Neuronal stem cell (in vitro differentiated cells): ENCODE measurements around the gene S100A9.

Experiments used
- DNase-seq: peaks from one replicate; pipeline ENCODE4 v3.0.0-alpha.2; 2013; ENCODE audit warnings: low spot score
- H2AFZ ChIP-seq: one replicate; pipeline ENCODE4 v1.6.1; 2013; ENCODE audit warnings: mild to moderate bottlenecking, low read length, inconsistent platforms
- H2AK5ac ChIP-seq: 2 replicates; pipeline ENCODE4 v1.6.1; 2013; ENCODE audit warnings: low read depth, mild to moderate bottlenecking, inconsistent platforms, low read length, moderate library complexity, mixed read lengths
- H2BK120ac ChIP-seq: 2 replicates; pipeline ENCODE4 v1.6.1; 2013; ENCODE audit warnings: low read depth, mild to moderate bottlenecking, inconsistent platforms, low read length, moderate library complexity, mixed read lengths
- H2BK12ac ChIP-seq: one replicate; pipeline ENCODE4 v1.6.1; 2013; ENCODE audit warnings: low read length, inconsistent platforms
- H2BK15ac ChIP-seq: 2 replicates; pipeline ENCODE4 v1.6.1; 2013; ENCODE audit warnings: mild to moderate bottlenecking, low read length, inconsistent platforms, mixed read lengths
- H2BK5ac ChIP-seq: one replicate; pipeline ENCODE4 v1.6.1; 2013; ENCODE audit warnings: inconsistent platforms, mild to moderate bottlenecking, low read length, moderate library complexity
- H3K14ac ChIP-seq: one replicate; pipeline ENCODE4 v1.6.1; 2013; ENCODE audit warnings: low read length, inconsistent platforms
- H3K18ac ChIP-seq: 2 replicates; pipeline ENCODE4 v1.6.1; 2013; ENCODE audit warnings: low read length, inconsistent platforms
- H3K23ac ChIP-seq: 2 replicates; pipeline ENCODE4 v1.6.1; 2013; ENCODE audit warnings: low read depth, mild to moderate bottlenecking, mixed read lengths, low read length, inconsistent platforms; ENCODE audit not compliant: poor library complexity
- H3K27ac ChIP-seq: replicated peaks from 3 replicates; pipeline ENCODE4 v1.5.1; 2013; ENCODE audit warnings: low read length, inconsistent platforms
- H3K27me3 ChIP-seq, 3 experiments: 2 replicates each; pipeline ENCODE4 v1.6.1; 2013; ENCODE audit warnings: low read length in 3 of 3, mild to moderate bottlenecking in 2 of 3, inconsistent platforms in 1 of 3, low read depth in 1 of 3, mixed read lengths in 1 of 3, moderate library complexity in 1 of 3; ENCODE audit not compliant: control insufficient read depth in 3 of 3, insufficient read depth in 3 of 3
- H3K36me3 ChIP-seq, 2 donors: replicated peaks in 1 of 2; 2 replicates each; pipeline ENCODE4 v1.6.1; 2013; ENCODE audit warnings: low read length in 2 of 2; ENCODE audit not compliant: control insufficient read depth in 2 of 2, insufficient read depth in 2 of 2
- H3K4ac ChIP-seq: 2 replicates; pipeline ENCODE4 v1.6.1; 2013; ENCODE audit warnings: inconsistent platforms, mild to moderate bottlenecking, low read length, moderate library complexity
- H3K4me1 ChIP-seq, 2 donors: 1 replicate in 1 of 2; 2 replicates in 1 of 2; pipeline ENCODE4 v1.6.1; 2013; ENCODE audit warnings: low read length in 2 of 2, low read depth in 1 of 2; ENCODE audit not compliant: control insufficient read depth in 2 of 2, insufficient read depth in 1 of 2
- H3K4me2 ChIP-seq: one replicate; pipeline ENCODE4 v1.6.1; 2013; ENCODE audit warnings: mild to moderate bottlenecking, low read length, inconsistent platforms; ENCODE audit not compliant: insufficient read depth, poor library complexity, severe bottlenecking
- H3K4me3 ChIP-seq, 2 donors: 2 replicates each; pipeline ENCODE4 v1.5.1; 2013; ENCODE audit warnings: low read length in 2 of 2, mild to moderate bottlenecking in 2 of 2, inconsistent platforms in 1 of 2, moderate library complexity in 1 of 2
- H3K79me1 ChIP-seq: one replicate; pipeline ENCODE4 v1.6.1; 2013; ENCODE audit warnings: low read depth, mild to moderate bottlenecking, inconsistent platforms, low read length, moderate library complexity
- H3K9ac ChIP-seq: one replicate; pipeline ENCODE4 v1.6.1; 2013; ENCODE audit warnings: mild to moderate bottlenecking, low read depth, low read length, inconsistent platforms; ENCODE audit not compliant: poor library complexity
- H3K9me3 ChIP-seq, 2 donors: replicated peaks in 1 of 2; 2 replicates each; pipeline versions ENCODE3 to v1.6.1; 2013; ENCODE audit warnings: low read length in 2 of 2, mild to moderate bottlenecking in 2 of 2, inconsistent platforms in 1 of 2, low read depth in 1 of 2, mixed read lengths in 1 of 2, moderate library complexity in 1 of 2; ENCODE audit not compliant: control insufficient read depth in 2 of 2, insufficient read depth in 1 of 2
- H4K8ac ChIP-seq: one replicate; pipeline ENCODE4 v1.6.1; 2013; ENCODE audit warnings: low read depth, mild to moderate bottlenecking, inconsistent platforms, low read length, moderate library complexity
- H4K91ac ChIP-seq: one replicate; pipeline ENCODE4 v1.6.1; 2013; ENCODE audit warnings: low read length, low read depth, mild to moderate bottlenecking, inconsistent platforms; ENCODE audit not compliant: poor library complexity
- WGBS, 2 donors: extraction: QIAGEN DNeasy Blood & Tissue Kit; methylation state at CpG; one replicate each; pipeline ENCODE4 v1.1.7; 2013; ENCODE audit warnings: missing lambda C conversion rate in 2 of 2, mixed read lengths in 1 of 2; ENCODE audit not compliant: insufficient read length in 2 of 2, insufficient replicate concordance in 1 of 2; ENCODE audit errors: extremely low coverage in 2 of 2; 5-methylcytosine and 5-hydroxymethylcytosine counted together

The S100A9 gene

GRCh38 chr1:153355445-153356071 lies 2.1 kb upstream of the S100A9 start:
- Histone ChIP-seq H3K27ac (no peak overlapping the region), H2AFZ (no peak overlapping the region), H3K18ac (no peak overlapping the region), H3K79me1 (no peaks in the 10 kb centered on the region), H3K27me3 (peaks cover 0 to 29% (median 0%) of the 10 kb centered on the region in 3 experiments), H4K91ac (no peak overlapping the region), H2BK15ac (no peak overlapping the region), H2AK5ac (no peak overlapping the region), H3K9ac (no peak overlapping the region), H3K4ac (no peak overlapping the region), H3K9me3 (no peaks in the 10 kb centered on the region), H4K8ac (no peak overlapping the region), H3K36me3 (no peaks in the 10 kb centered on the region), H3K23ac (no peak overlapping the region), H2BK120ac (no peak overlapping the region), H3K4me1 (no peaks in the 10 kb centered on the region), H3K14ac (no peak overlapping the region), H2BK12ac (no peak overlapping the region), H3K4me2 (no peak overlapping the region), H2BK5ac (no peak overlapping the region), H3K4me3 (peak overlapping the region in 1 of 2 donors; percentile 46)
- DNase-seq: no peak
- no CpG with 5 or more reads among the region's 10 CpGs for WGBS, 2 donors

GRCh38 chr1:153356392-153357075 lies 1.1 kb upstream of the S100A9 start:
- no peak overlapping the region for H4K8ac ChIP-seq
- H2BK120ac ChIP-seq: no peak overlapping the region
- H2BK5ac ChIP-seq: no peak overlapping the region
- H2BK12ac ChIP-seq: no peak overlapping the region
- WGBS, 2 donors: no CpG with 5 or more reads among the region's 8 CpGs
- DNase-seq: no peak
- H3K27me3 ChIP-seq: peaks cover 0 to 29% (median 0%) of the 10 kb centered on the region in 3 experiments
- H3K4me1 ChIP-seq: no peaks in the 10 kb centered on the region
- no peak overlapping the region for H2AK5ac ChIP-seq
- no peak overlapping the region for H3K4ac ChIP-seq
- H3K4me2 ChIP-seq: no peak overlapping the region
- no peak overlapping the region for H3K27ac ChIP-seq
- no peak overlapping the region for H3K9ac ChIP-seq
- H3K4me3 ChIP-seq: no peak overlapping the region
- no peak overlapping the region for H4K91ac ChIP-seq
- no peak overlapping the region for H2AFZ ChIP-seq
- no peak overlapping the region for H3K14ac ChIP-seq
- no peaks in the 10 kb centered on the region for H3K36me3 ChIP-seq
- H3K23ac ChIP-seq: no peak overlapping the region
- H3K79me1 ChIP-seq: no peaks in the 10 kb centered on the region
- no peak overlapping the region for H2BK15ac ChIP-seq
- H3K9me3 ChIP-seq: no peaks in the 10 kb centered on the region
- H3K18ac ChIP-seq: no peak overlapping the region

- no peak for DNase-seq
- WGBS, 2 donors: no CpG with 5 or more reads among the region's 10 CpGs
Observed at GRCh38 chr1:153357076-153357852, 390 bp upstream of the S100A9 start.

GRCh38 chr1:153358691-153358975 lies 979 bp downstream of the S100A9 start:
- Histone ChIP-seq H3K27ac (no peak overlapping the region), H3K23ac (no peak overlapping the region), H3K27me3 (peaks cover 0 to 33% (median 0%) of the 10 kb centered on the region in 3 experiments), H2BK15ac (no peak overlapping the region), H3K4me3 (no peak overlapping the region), H2AK5ac (no peak overlapping the region), H2BK5ac (no peak overlapping the region), H4K91ac (no peak overlapping the region), H3K36me3 (no peaks in the 10 kb centered on the region), H3K9ac (no peak overlapping the region), H4K8ac (no peak overlapping the region), H3K79me1 (no peaks in the 10 kb centered on the region), H3K14ac (no peak overlapping the region), H3K4ac (no peak overlapping the region), H3K9me3 (no peaks in the 10 kb centered on the region), H2BK12ac (no peak overlapping the region), H3K18ac (no peak overlapping the region), H3K4me2 (no peak overlapping the region), H3K4me1 (no peaks in the 10 kb centered on the region), H2AFZ (no peak overlapping the region), H2BK120ac (no peak overlapping the region)
- DNase-seq: no peak
- WGBS, 2 donors: no CpG with 5 or more reads among the region's 3 CpGs

More at GRCh38 chr1:153357076-153357852, 390 bp upstream of the S100A9 start:
- H2AK5ac ChIP-seq: no peak overlapping the region
- no peaks in the 10 kb centered on the region for H3K36me3 ChIP-seq
- no peak overlapping the region for H3K14ac ChIP-seq
- no peak overlapping the region for H2BK120ac ChIP-seq
- peak overlapping the region; percentile 48 for H3K18ac ChIP-seq
- H2BK5ac ChIP-seq: no peak overlapping the region
- no peak overlapping the region for H3K4me3 ChIP-seq
- no peak overlapping the region for H4K91ac ChIP-seq
- no peak overlapping the region for H2BK15ac ChIP-seq
- H3K4me1 ChIP-seq: no peaks in the 10 kb centered on the region
- no peak overlapping the region for H3K27ac ChIP-seq
- no peak overlapping the region for H3K4me2 ChIP-seq
- H3K4ac ChIP-seq: no peak overlapping the region
- H4K8ac ChIP-seq: no peak overlapping the region
- H3K9me3 ChIP-seq: no peaks in the 10 kb centered on the region
- H2BK12ac ChIP-seq: no peak overlapping the region
- no peaks in the 10 kb centered on the region for H3K79me1 ChIP-seq
- peaks cover 0 to 29% (median 0%) of the 10 kb centered on the region in 3 experiments for H3K27me3 ChIP-seq
- no peak overlapping the region for H3K23ac ChIP-seq
- no peak overlapping the region for H3K9ac ChIP-seq
- no peak overlapping the region for H2AFZ ChIP-seq
